Mesendoderm (in vitro differentiated cells): ENCODE data around the gene ARHGAP6.

Source experiments
- DNase-seq: peaks from one replicate; pipeline ENCODE4 v3.0.0; 2013
- H2AK5ac ChIP-seq: 2 replicates; pipeline ENCODE4 v1.6.1; 2013; ENCODE audit warnings: low read length, inconsistent platforms
- H2BK120ac ChIP-seq: 2 replicates; pipeline ENCODE4 v1.6.1; 2013; ENCODE audit warnings: low read depth, mild to moderate bottlenecking, low read length, moderate library complexity, mixed read lengths
- H2BK15ac ChIP-seq: replicated peaks from 2 replicates; pipeline ENCODE4 v1.6.1; 2013; ENCODE audit warnings: low read depth, mild to moderate bottlenecking, moderate library complexity
- H2BK5ac ChIP-seq: 2 replicates; pipeline ENCODE4 v1.6.1; 2013; ENCODE audit warnings: low read length, inconsistent platforms
- H3K18ac ChIP-seq: 2 replicates; pipeline ENCODE4 v1.6.1; 2013; ENCODE audit warnings: mild to moderate bottlenecking, low read length, mixed read lengths
- H3K23ac ChIP-seq: one replicate; pipeline ENCODE4 v1.6.1; 2013; ENCODE audit warnings: low read length
- H3K27ac ChIP-seq: 2 replicates; pipeline ENCODE4 v1.5.1; 2013; ENCODE audit warnings: low read depth, mild to moderate bottlenecking, inconsistent platforms, low read length, moderate library complexity
- H3K27me3 ChIP-seq: 2 replicates; pipeline ENCODE4 v1.6.1; 2013; ENCODE audit warnings: low read length, control low read depth, mild to moderate bottlenecking, inconsistent platforms; ENCODE audit not compliant: insufficient read depth, poor library complexity
- H3K36me3 ChIP-seq: 2 replicates; pipeline ENCODE4 v1.6.1; 2013; ENCODE audit warnings: low read length, inconsistent platforms; ENCODE audit not compliant: control insufficient read depth, insufficient read depth
- H3K4ac ChIP-seq: one replicate; pipeline ENCODE4 v1.6.1; 2013; ENCODE audit warnings: low read depth, mild to moderate bottlenecking, low read length, moderate library complexity
- H3K4me1 ChIP-seq: 2 replicates; pipeline ENCODE4 v1.6.1; 2013; ENCODE audit warnings: low read depth, low read length, inconsistent platforms; ENCODE audit not compliant: control insufficient read depth
- H3K4me2 ChIP-seq: 2 replicates; pipeline ENCODE4 v1.6.1; 2013; ENCODE audit warnings: low read length
- H3K4me3 ChIP-seq: 2 replicates; pipeline ENCODE4 v1.5.1; 2013; ENCODE audit warnings: mild to moderate bottlenecking, low read length
- H3K56ac ChIP-seq: one replicate; pipeline ENCODE4 v1.6.1; 2013; ENCODE audit warnings: low read length
- H3K79me1 ChIP-seq: 2 replicates; pipeline ENCODE4 v1.6.1; 2013; ENCODE audit warnings: low read length, inconsistent platforms
- H3K79me2 ChIP-seq: 2 replicates; pipeline ENCODE4 v1.6.1; 2013; ENCODE audit warnings: mild to moderate bottlenecking, low read length; ENCODE audit not compliant: control insufficient read depth, insufficient read depth
- H3K9ac ChIP-seq: 2 replicates; pipeline ENCODE4 v1.6.1; 2013; ENCODE audit warnings: low read length, inconsistent platforms
- H4K5ac ChIP-seq: one replicate; pipeline ENCODE4 v1.6.1; 2013; ENCODE audit warnings: low read length
- H4K8ac ChIP-seq: one replicate; pipeline ENCODE4 v1.6.1; 2013; ENCODE audit warnings: low read depth, mild to moderate bottlenecking, control low read depth, low read length, moderate library complexity
- WGBS: extraction: QIAGEN DNeasy Blood & Tissue Kit; methylation state at CpG from one replicate; pipeline ENCODE4 v1.1.7; 2013; ENCODE audit warnings: low lambda C conversion rate, missing lambda C conversion rate; ENCODE audit not compliant: insufficient coverage; ENCODE audit errors: extremely low coverage; 5-methylcytosine and 5-hydroxymethylcytosine counted together

The ARHGAP6 gene

GRCh38 chrX:11555759-11556158, 110.0 kb downstream of the ARHGAP6 start:
- no CpG with 5 or more reads among the region's 5 CpGs for WGBS

GRCh38 chrX:11553594-11553993, 112.1 kb downstream of the ARHGAP6 start:
- Histone ChIP-seq H3K4me1 (no peaks in the 10 kb centered on the region), H2BK120ac (no peak overlapping the region), H3K23ac (no peak overlapping the region), H3K4ac (no peak overlapping the region), H3K27ac (no peak overlapping the region), H3K79me1 (no peaks in the 10 kb centered on the region), H3K18ac (no peak overlapping the region), H3K36me3 (no peaks in the 10 kb centered on the region), H3K4me2 (no peak overlapping the region), H2BK5ac (no peak overlapping the region), H4K8ac (no peak overlapping the region), H3K27me3 (no peaks in the 10 kb centered on the region), H2BK15ac (no peak overlapping the region), H4K5ac (no peak overlapping the region), H3K9ac (no peak overlapping the region), H2AK5ac (no peak overlapping the region), H3K56ac (no peak overlapping the region), H3K79me2 (no peaks in the 10 kb centered on the region), H3K4me3 (no peak overlapping the region)
- DNase-seq, result no peak
- no CpG with 5 or more reads among the region's 1 CpG for WGBS

More at GRCh38 chrX:11555759-11556158, 110.0 kb downstream of the ARHGAP6 start:
- Histone ChIP-seq H3K9ac (no peak overlapping the region), H3K56ac (no peak overlapping the region), H2BK120ac (no peak overlapping the region), H3K23ac (no peak overlapping the region), H3K27ac (no peak overlapping the region), H4K5ac (no peak overlapping the region), H2BK15ac (no peak overlapping the region), H4K8ac (no peak overlapping the region), H3K4ac (no peak overlapping the region), H3K27me3 (no peaks in the 10 kb centered on the region), H2BK5ac (no peak overlapping the region), H3K18ac (no peak overlapping the region), H3K4me3 (no peak overlapping the region), H3K4me2 (no peak overlapping the region), H3K4me1 (no peaks in the 10 kb centered on the region), H3K79me1 (no peaks in the 10 kb centered on the region), H3K79me2 (no peaks in the 10 kb centered on the region), H3K36me3 (no peaks in the 10 kb centered on the region), H2AK5ac (no peak overlapping the region)
- DNase-seq, result no peak

GRCh38 chrX:11551151-11551550, 114.6 kb downstream of the ARHGAP6 start:
- Histone ChIP-seq H3K4me1 (no peaks in the 10 kb centered on the region), H3K23ac (no peak overlapping the region), H3K9ac (no peak overlapping the region), H3K79me2 (no peaks in the 10 kb centered on the region), H2BK5ac (no peak overlapping the region), H2BK15ac (no peak overlapping the region), H4K8ac (no peak overlapping the region), H3K79me1 (no peaks in the 10 kb centered on the region), H3K4ac (no peak overlapping the region), H3K4me2 (no peak overlapping the region), H2BK120ac (no peak overlapping the region), H3K56ac (no peak overlapping the region), H3K36me3 (no peaks in the 10 kb centered on the region), H3K27me3 (no peaks in the 10 kb centered on the region), H3K27ac (no peak overlapping the region), H4K5ac (no peak overlapping the region), H3K4me3 (no peak overlapping the region), H2AK5ac (no peak overlapping the region), H3K18ac (no peak overlapping the region)
- no peak for DNase-seq
- WGBS, result no CpG with 5 or more reads among the region's 1 CpG

- no peak overlapping the region for H3K56ac ChIP-seq
- no peak overlapping the region for H3K4me3 ChIP-seq
- H3K27ac ChIP-seq, result no peak overlapping the region
- no peak overlapping the region for H2AK5ac ChIP-seq
- H3K36me3 ChIP-seq, result no peaks in the 10 kb centered on the region
- H3K79me2 ChIP-seq, result no peaks in the 10 kb centered on the region
- H3K4me1 ChIP-seq, result no peaks in the 10 kb centered on the region
- H3K23ac ChIP-seq, result no peak overlapping the region
- no peak overlapping the region for H2BK15ac ChIP-seq
- DNase-seq, result no peak
- H4K5ac ChIP-seq, result no peak overlapping the region
- no peaks in the 10 kb centered on the region for H3K79me1 ChIP-seq
- no peak overlapping the region for H3K9ac ChIP-seq
- H2BK5ac ChIP-seq, result no peak overlapping the region
- H4K8ac ChIP-seq, result no peak overlapping the region
- H3K4me2 ChIP-seq, result no peak overlapping the region
- no peak overlapping the region for H2BK120ac ChIP-seq
- H3K4ac ChIP-seq, result no peak overlapping the region
- no CpG with 5 or more reads among the region's 2 CpGs for WGBS
- H3K18ac ChIP-seq, result no peak overlapping the region
- H3K27me3 ChIP-seq, result no peaks in the 10 kb centered on the region
Observed at GRCh38 chrX:11546917-11547316, 118.8 kb downstream of the ARHGAP6 start.

- Histone ChIP-seq H2BK120ac (no peak overlapping the region), H3K4me3 (no peak overlapping the region), H3K36me3 (no peaks in the 10 kb centered on the region), H3K27me3 (no peaks in the 10 kb centered on the region), H3K4ac (no peak overlapping the region), H4K5ac (no peak overlapping the region), H3K56ac (no peak overlapping the region), H3K79me1 (no peaks in the 10 kb centered on the region), H2BK15ac (no peak overlapping the region), H3K9ac (no peak overlapping the region), H3K4me2 (no peak overlapping the region), H3K79me2 (no peaks in the 10 kb centered on the region), H3K18ac (no peak overlapping the region), H2BK5ac (no peak overlapping the region), H3K23ac (no peak overlapping the region), H4K8ac (no peak overlapping the region), H2AK5ac (no peak overlapping the region), H3K4me1 (no peaks in the 10 kb centered on the region), H3K27ac (no peak overlapping the region)
- WGBS, result no CpG with 5 or more reads among the region's 1 CpG
- DNase-seq, result no peak
Observed at GRCh38 chrX:11543249-11543648, 122.5 kb downstream of the ARHGAP6 start.

GRCh38 chrX:11541510-11541909, 124.2 kb downstream of the ARHGAP6 start:
- Histone ChIP-seq H3K4me1 (no peaks in the 10 kb centered on the region), H3K4ac (no peak overlapping the region), H4K8ac (no peak overlapping the region), H2BK120ac (no peak overlapping the region), H3K23ac (no peak overlapping the region), H4K5ac (no peak overlapping the region), H3K27ac (no peak overlapping the region), H3K27me3 (no peaks in the 10 kb centered on the region), H3K4me2 (no peak overlapping the region), H2AK5ac (no peak overlapping the region), H3K18ac (no peak overlapping the region), H3K79me1 (no peaks in the 10 kb centered on the region), H3K9ac (no peak overlapping the region), H3K79me2 (no peaks in the 10 kb centered on the region), H3K56ac (no peak overlapping the region), H2BK15ac (no peak overlapping the region), H3K36me3 (no peaks in the 10 kb centered on the region), H3K4me3 (no peak overlapping the region), H2BK5ac (no peak overlapping the region)
- DNase-seq, result no peak
- WGBS, result no CpG with 5 or more reads among the region's 1 CpG
